Hepatocyte (in vitro differentiated cells): ENCODE results near the gene FOXRED2. TPM values are rescaled to one million over a fixed set of nuclear protein-coding genes. Genes with fewer than 3 reads are reported as not detected.
A peak's percentile ranks its signal among the peaks of the same experiment; 100 is the strongest.

Experiments used
- DNase-seq: peaks from one replicate; pipeline ENCODE4 v3.0.0-alpha.2; 2016; ENCODE audit warnings: low spot score
- H2AFZ ChIP-seq: fragments of 200-600 bp; sonication (generic); 2 replicates; pipeline ENCODE4 v1.6.0; 2016; ENCODE audit warnings: antibody characterized with exemption, mild to moderate bottlenecking
- H3K27ac ChIP-seq: fragments of 200-600 bp; sonication (generic); 2 replicates; pipeline ENCODE4 v1.5.1; 2016; ENCODE audit warnings: mild to moderate bottlenecking
- H3K27me3 ChIP-seq: fragments of 200-600 bp; sonication (generic); 2 replicates; pipeline ENCODE4 v1.6.1; 2016
- H3K36me3 ChIP-seq: fragments of 200-600 bp; sonication (generic); replicated peaks from 2 replicates; pipeline ENCODE4 v1.5.1; 2016; ENCODE audit warnings: low read depth; ENCODE audit not compliant: insufficient read depth
- H3K4me1 ChIP-seq: fragments of 200-600 bp; sonication (generic); 2 replicates; pipeline ENCODE4 v1.5.1; 2016; ENCODE audit warnings: mild to moderate bottlenecking, moderate library complexity; ENCODE audit not compliant: insufficient read depth
- H3K4me2 ChIP-seq: fragments of 200-600 bp; sonication (generic); 2 replicates; pipeline ENCODE4 v1.6.0; 2016
- H3K4me3 ChIP-seq: fragments of 200-600 bp; sonication (generic); 2 replicates; pipeline ENCODE4 v1.5.1; 2016; ENCODE audit warnings: mild to moderate bottlenecking
- H3K79me2 ChIP-seq: fragments of 200-600 bp; sonication (generic); 2 replicates; pipeline ENCODE4 v1.6.0; 2017; ENCODE audit warnings: mild to moderate bottlenecking
- H3K9me2 ChIP-seq: fragments of 200-600 bp; sonication (generic); replicated peaks from 2 replicates; pipeline ENCODE4 v1.6.0; 2017; ENCODE audit warnings: mild to moderate bottlenecking; ENCODE audit not compliant: insufficient read depth
- H3K9me3 ChIP-seq: fragments of 200-600 bp; sonication (generic); 2 replicates; pipeline ENCODE4 v1.5.1; 2016; ENCODE audit warnings: low read depth, mild to moderate bottlenecking
- H4K20me1 ChIP-seq: fragments of 200-600 bp; sonication (generic); 2 replicates; pipeline ENCODE4 v1.6.0; 2016; ENCODE audit warnings: mild to moderate bottlenecking; ENCODE audit not compliant: insufficient read depth, poor library complexity, severe bottlenecking
- CTCF ChIP-seq: fragments of 200-600 bp; sonication (generic); IDR thresholded peaks from 2 replicates; pipeline ENCODE4 v1.5.1; 2016; ENCODE audit warnings: antibody characterized with exemption, mild to moderate bottlenecking; ENCODE audit not compliant: poor library complexity
- EZH2 ChIP-seq: fragments of 200-600 bp; sonication (generic); IDR thresholded peaks from 2 replicates; pipeline ENCODE4 v1.6.1; 2016; ENCODE audit warnings: antibody characterized with exemption, mild to moderate bottlenecking, borderline replicate concordance
- EZH2phosphoT487 ChIP-seq: fragments of 200-600 bp; sonication (generic); IDR thresholded peaks from one replicate; pipeline ENCODE4 v1.6.1; 2018; ENCODE audit warnings: antibody characterized with exemption, mild to moderate bottlenecking, low read depth, moderate library complexity; ENCODE audit not compliant: unreplicated experiment, severe bottlenecking
- WGBS: methylation state at CpG from one replicate; pipeline ENCODE4 v1.1.6; 2016; ENCODE audit warnings: low lambda C conversion rate; ENCODE audit errors: missing lambda C conversion rate; 5-methylcytosine and 5-hydroxymethylcytosine counted together
- polyA plus RNA-seq: library from polyadenylated mRNA; unstranded; fragments of >200 nt; fragmentation: Nextera tagmentation; extraction: Ambion mirVana; gene quantifications from 2 replicates; pipeline ENCODE4 v1.2.1, GENCODE V29; 2016
- total RNA-seq: library from RNA; depleted of rRNA; stranded (reverse); fragments of >200 nt; gene quantifications from 2 replicates; pipeline ENCODE4 v1.2.3, GENCODE V29; 2014

FOXRED2 gene
- total and polyA plus RNA-seq, 2 experiments from 2014 or later, result 7.7 to 8.5 TPM

- no peaks in the 10 kb centered on the region for H3K79me2 ChIP-seq
- WGBS, result 88% methylated on average over 14 of the region's 14 CpGs
- peaks cover 7% of the 10 kb centered on the region for H3K4me1 ChIP-seq
- TF ChIP-seq EZH2 (no peak), CTCF (no peak), EZH2phosphoT487 (no peak)
- no peaks in the 10 kb centered on the region for H3K27me3 ChIP-seq
- H3K27ac ChIP-seq, result no peak overlapping the region
- no peak overlapping the region for H3K4me3 ChIP-seq
- H3K36me3 ChIP-seq, result no peaks in the 10 kb centered on the region
- DNase-seq, result no peak
- no peaks in the 10 kb centered on the region for H3K9me3 ChIP-seq
- no peaks in the 10 kb centered on the region for H4K20me1 ChIP-seq
- no peak overlapping the region for H3K4me2 ChIP-seq
- H2AFZ ChIP-seq, result no peak overlapping the region
- H3K9me2 ChIP-seq, result no peaks in the 10 kb centered on the region
Observed at GRCh38 chr22:36471341-36471821, 35.5 kb downstream of the FOXRED2 start.

GRCh38 chr22:36470994-36471331, 35.9 kb downstream of the FOXRED2 start:
- Histone ChIP-seq H3K9me3 (no peaks in the 10 kb centered on the region), H3K4me2 (no peak overlapping the region)
- 88% methylated on average over 10 of the region's 10 CpGs for WGBS

GRCh38 chr22:36470162-36470993, 36.5 kb downstream of the FOXRED2 start:
- Histone ChIP-seq H3K36me3 (no peaks in the 10 kb centered on the region), H3K4me1 (peaks cover 13% of the 10 kb centered on the region), H3K27ac (peak overlapping the region; percentile 60), H3K4me2 (no peak overlapping the region), H3K27me3 (no peaks in the 10 kb centered on the region), H3K9me3 (no peaks in the 10 kb centered on the region), H3K79me2 (no peaks in the 10 kb centered on the region), H2AFZ (no peak overlapping the region), H3K4me3 (no peak overlapping the region), H4K20me1 (no peaks in the 10 kb centered on the region), H3K9me2 (no peaks in the 10 kb centered on the region)
- TF ChIP-seq EZH2phosphoT487 (no peak), CTCF (peak; percentile 89), EZH2 (no peak)
- 49% methylated on average over 14 of the region's 14 CpGs for WGBS
- peak; percentile 91 for DNase-seq

More at GRCh38 chr22:36470994-36471331, 35.9 kb downstream of the FOXRED2 start:
- H3K36me3 ChIP-seq, result no peaks in the 10 kb centered on the region
- H3K79me2 ChIP-seq, result no peaks in the 10 kb centered on the region
- TF ChIP-seq EZH2phosphoT487 (no peak), CTCF (no peak), EZH2 (no peak)
- H2AFZ ChIP-seq, result no peak overlapping the region
- no peak for DNase-seq
- H3K9me2 ChIP-seq, result no peaks in the 10 kb centered on the region
- no peak overlapping the region for H3K4me3 ChIP-seq
- H3K27ac ChIP-seq, result no peak overlapping the region
- no peaks in the 10 kb centered on the region for H4K20me1 ChIP-seq
- no peaks in the 10 kb centered on the region for H3K27me3 ChIP-seq
- H3K4me1 ChIP-seq, result peaks cover 7% of the 10 kb centered on the region
